GM15510 (cell line): ENCODE data around the gene GALK1.
A peak's percentile ranks its signal among the peaks of the same experiment; 100 is the strongest.

Source experiments
- POLR2A ChIP-seq: IDR thresholded peaks from 3 replicates; pipeline ENCODE4 v1.6.1; 2011; ENCODE audit warnings: borderline replicate concordance; ENCODE audit not compliant: insufficient read length; ENCODE audit errors: extremely low read depth

Gene GALK1

GRCh38 chr17:75795820-75796607 is 31.0 kb upstream of the GALK1 start:
- no peak for TF ChIP-seq POLR2A

DNA sequence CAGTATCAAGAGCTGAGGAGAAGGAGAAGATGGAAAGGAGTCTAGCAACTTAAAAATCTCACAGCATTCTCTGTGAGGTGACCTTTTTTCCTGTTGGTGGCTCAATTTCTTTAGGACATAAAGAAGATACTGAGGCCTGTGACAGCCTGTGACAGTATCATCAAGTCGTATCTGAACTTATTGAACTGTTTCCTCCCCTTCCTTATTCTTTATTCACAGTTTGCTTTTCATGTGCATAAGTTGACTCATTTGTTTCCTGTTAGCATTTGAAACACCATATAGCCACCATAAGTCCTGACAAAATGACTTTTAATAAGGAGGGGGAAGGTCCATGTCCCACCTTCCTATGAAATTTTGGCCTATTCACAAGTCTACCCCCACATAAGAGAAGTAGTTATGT is 28.5 kb upstream of the GALK1 start:
- no peak for TF ChIP-seq POLR2A

GRCh38 chr17:75791254-75791653 is 26.3 kb upstream of the GALK1 start:
- TF ChIP-seq POLR2A, result no peak

GRCh38 chr17:75785016-75785890 is 20.3 kb upstream of the GALK1 start:
- TF ChIP-seq POLR2A, result peak; percentile 86

DNA sequence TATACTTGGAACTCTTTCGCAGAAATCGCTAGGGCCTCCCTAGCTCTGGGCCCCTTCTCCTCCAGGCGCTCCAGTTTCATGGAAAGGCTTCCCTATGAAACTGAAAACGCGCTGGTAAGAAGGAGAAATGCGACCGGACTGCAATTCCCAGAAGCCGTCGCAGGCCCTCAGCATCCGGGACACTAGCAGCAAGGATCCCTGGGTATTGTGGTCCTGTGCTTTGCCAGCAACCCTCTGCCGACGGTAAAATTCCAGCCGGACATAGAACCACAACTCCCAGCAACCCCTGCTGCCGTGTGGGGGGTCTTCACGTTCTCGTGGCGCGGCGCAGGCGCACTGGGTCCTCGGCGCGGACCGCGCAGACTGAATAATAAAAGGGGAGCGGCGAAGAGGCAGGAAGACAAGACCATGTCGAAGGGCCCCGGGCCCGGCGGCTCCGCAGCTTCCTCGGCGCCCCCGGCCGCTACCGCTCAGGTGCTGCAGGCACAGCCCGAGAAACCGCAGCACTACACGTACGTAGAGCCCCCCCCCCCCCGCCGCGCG is 19.6 kb upstream of the GALK1 start, which contains the start of gene UNK:
TSS of gene UNK (plus strand) at position 334 of the 543 bp plus-strand sequence. CDS start at position 409, 75 bp downstream.
- no peak for TF ChIP-seq POLR2A

GRCh38 chr17:75783803-75784472 is 18.9 kb upstream of the GALK1 start:
- TF ChIP-seq POLR2A, result no peak

DNA sequence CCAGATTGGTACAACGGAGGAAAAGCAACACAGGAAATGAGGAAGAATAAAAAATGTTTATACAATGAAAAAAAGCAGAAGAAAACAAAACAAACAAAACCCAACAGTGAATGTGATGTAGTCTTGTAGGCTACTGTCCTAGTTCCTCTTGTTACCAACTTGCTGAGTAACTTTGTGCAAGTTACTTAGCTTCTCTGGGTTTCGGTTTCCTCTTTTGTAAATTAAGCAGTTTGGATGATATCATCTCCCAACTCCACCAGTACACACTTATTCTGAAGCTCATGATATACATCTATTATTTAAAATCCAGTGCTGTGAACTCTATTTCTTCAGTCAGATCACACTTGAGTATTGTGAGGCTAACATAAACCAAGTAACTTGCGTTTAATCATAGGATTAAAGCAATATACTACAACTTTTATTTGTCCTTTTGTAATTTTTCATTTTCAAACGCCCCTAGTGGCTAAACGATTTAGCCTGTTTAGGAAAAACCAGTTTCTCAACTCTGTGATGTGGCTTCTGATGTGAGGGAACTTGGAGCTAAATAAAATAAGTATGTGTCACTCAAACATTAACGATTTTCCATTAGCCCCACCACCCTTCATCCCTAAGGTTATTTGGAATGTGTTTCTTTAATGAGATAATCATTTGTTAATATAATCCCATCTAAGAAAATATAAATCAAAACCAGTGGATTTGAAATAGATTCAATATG is 18.2 kb upstream of the GALK1 start:
- TF ChIP-seq POLR2A, result no peak

GRCh38 chr17:75779987-75780889 is 15.2 kb upstream of the GALK1 start:
- no peak for TF ChIP-seq POLR2A

GRCh38 chr17:75779250-75779986 is 14.4 kb upstream of the GALK1 start:
- peak; percentile 100 for TF ChIP-seq POLR2A

- TF ChIP-seq POLR2A, result no peak
Observed at GRCh38 chr17:75778861-75779249, 13.9 kb upstream of the GALK1 start.

GRCh38 chr17:75777296-75777922 is 12.4 kb upstream of the GALK1 start:
- no peak for TF ChIP-seq POLR2A
